HG03457 (cell line): ENCODE results near the gene CERCAM.

Source experiments
- ATAC-seq: cut with Tn5 transposase; IDR thresholded peaks from one replicate; pipeline ENCODE4 v1.9.1; 2021; ENCODE audit warnings: moderate number of reproducible peaks; ENCODE audit not compliant: unreplicated experiment

CERCAM gene

DNA sequence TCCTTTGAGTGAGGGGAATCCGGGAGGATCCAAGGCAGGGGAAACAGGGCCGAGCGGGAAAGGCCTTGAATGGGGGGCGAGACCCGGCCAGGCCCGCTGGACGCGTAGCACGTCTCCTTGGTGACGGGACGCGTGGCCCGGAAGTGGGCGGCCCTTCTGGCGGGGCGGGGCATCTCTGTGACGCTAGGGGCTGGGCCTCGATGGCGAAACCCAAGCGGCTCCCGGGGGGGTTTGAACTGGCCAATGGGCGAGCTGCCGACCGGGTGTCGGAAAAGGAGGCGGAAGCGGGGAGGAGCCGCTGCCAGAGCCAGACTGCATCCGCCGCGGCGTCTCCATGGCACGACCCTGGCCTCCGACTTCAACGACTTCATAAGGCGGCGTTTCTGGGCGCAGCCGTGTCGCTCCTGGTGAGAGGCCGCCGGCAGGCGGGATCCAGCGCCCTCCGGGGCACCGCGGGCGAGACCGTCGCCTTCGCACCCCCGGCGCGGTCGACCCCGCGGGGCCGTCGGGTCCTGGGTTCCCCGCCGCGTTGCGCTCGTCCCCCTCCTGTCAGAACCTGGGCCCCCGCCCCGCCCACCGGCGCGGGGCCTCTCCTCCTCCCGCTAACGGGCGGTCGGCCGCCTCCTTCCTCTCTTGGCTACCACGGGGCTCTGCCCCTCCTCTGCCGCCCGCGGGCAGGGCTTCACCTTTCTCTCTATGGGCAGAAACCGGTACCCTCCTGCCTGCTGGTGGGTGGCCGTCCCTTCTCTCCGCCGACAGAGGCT, 35.4 kb downstream of the CERCAM start, which contains the start of gene ODF2:
ODF2 (plus strand) TSS at position 158 of the 764 bp plus-strand sequence; CDS start at position 244, 86 bp downstream.
- peak; percentile 61 for ATAC-seq

- ATAC-seq = peak; percentile 34
Measured at GRCh38 chr9:128456613-128457061, 36.0 kb downstream of the CERCAM start.

DNA sequence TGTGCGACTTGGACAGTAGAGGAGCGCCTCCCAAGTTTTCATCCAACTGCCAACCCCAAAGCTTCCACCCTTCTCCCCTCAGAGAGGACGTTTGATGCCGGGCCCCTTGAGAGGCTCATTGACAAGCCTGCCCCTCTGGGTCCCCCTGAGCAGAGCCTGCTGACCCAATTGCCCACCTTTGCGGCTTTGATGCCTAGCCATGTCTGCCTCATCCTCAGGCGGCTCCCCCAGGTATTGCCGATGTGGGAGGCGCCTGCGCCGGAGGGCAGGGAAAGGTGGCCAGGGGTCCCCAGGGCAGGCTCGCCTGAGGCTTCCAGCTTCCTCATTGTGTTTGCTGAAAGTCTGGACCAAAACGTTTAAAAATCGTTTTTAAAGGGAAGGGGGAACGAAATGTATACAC, 36.5 kb downstream of the CERCAM start:
- ATAC-seq = no peak

DNA sequence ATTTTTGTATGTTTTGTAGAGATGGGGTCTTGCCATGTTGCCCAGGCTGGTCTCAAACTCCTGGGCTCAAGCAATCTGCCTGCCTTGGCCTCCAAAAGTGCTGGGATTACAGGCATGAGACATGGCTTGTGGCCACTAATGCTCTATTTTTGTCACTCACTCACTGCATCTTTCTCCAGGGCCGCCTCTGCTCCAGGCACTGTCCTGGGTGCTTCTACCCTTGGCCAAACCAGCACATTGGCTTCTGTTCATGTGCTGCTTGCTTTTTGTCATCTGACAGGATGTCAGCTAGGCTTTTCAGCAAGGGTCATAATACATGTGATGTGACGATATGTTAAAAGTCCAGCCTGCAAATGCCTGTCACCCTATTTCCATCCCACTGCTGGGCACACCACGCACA, 38.4 kb downstream of the CERCAM start:
- no peak for ATAC-seq

GRCh38 chr9:128469070-128469469, 48.4 kb downstream of the CERCAM start:
- no peak for ATAC-seq

DNA sequence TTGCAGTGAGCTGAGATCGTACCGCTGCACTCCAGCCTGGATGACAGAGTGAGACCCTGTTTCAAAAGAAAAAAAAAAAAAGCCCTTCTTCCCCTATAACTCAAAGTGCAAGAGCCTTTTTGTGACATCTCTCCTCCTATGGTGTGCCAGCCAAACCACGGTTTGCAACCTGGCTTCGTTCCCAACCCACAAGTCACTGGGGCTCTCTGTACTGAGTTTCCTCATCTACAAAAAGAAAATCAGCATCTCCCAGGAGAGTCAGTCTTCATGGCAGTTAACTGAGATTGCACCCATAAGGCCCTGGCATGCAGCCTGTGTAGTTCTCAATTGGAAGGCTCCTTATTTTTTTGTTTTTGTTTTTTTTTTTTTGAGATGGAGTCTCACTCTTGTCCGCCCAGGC, 49.9 kb downstream of the CERCAM start:
- no peak for ATAC-seq

- ATAC-seq = no peak
Measured at GRCh38 chr9:128473104-128473503, 52.4 kb downstream of the CERCAM start.

DNA sequence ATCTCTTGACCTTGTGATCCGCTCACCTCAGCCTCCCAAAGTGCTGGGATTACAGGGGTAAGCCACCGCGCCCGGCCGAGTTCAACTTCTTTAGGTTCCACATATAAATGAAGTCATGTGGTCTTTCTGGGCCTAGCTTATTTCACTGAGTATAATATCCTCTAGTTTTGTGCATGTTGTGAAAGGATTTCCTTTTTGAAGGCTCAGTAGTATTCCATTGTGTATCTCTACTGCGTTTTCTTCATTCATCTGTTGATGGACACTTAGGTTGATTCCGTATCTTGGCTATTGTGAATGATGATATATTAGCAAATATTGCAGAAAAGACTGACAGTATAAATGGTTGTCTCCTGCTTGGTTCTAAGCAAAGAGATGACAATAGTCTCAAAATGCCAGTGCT, 55.2 kb downstream of the CERCAM start:
- no peak for ATAC-seq

DNA sequence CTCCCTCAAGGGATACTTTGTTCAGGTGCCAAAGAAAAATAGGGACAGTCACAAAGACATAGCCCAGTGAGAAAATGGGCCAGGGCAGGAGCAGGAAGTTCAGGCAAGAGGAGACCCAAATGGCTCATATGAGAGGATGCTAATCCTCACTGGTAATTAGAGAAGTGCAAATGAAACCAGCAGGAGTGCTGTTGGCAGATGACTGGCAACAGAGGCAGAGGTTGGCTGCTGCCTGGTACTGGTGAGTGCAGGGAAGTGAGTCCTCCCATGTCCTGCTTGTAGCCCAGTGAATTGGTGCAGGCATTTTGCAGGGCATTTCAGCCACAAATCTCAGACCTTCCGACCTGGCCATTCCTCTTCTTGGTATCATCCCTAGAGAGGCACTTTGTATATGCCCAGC, 58.6 kb downstream of the CERCAM start:
- ATAC-seq = no peak

GRCh38 chr9:128481561-128481960, 60.9 kb downstream of the CERCAM start:
- no peak for ATAC-seq

DNA sequence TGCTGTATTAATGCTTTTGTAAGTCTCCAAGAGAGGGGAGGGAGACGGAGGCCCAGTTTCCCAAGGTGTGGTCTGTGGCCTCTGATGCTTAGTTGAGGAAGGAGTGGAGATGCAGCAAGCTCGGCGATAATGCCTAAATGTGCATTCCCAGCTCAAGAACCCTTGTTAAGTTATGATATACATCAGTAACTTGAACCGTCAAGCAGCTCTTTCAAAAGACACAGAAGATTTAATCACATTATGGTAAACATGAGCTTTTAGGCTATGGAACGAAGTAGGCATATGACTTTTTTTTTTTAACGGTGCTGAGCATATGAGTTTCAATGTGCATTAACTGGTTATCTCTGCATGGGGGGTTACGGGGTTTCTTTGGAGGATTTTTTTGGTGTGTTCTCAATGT, 61.5 kb downstream of the CERCAM start:
- ATAC-seq = no peak

DNA sequence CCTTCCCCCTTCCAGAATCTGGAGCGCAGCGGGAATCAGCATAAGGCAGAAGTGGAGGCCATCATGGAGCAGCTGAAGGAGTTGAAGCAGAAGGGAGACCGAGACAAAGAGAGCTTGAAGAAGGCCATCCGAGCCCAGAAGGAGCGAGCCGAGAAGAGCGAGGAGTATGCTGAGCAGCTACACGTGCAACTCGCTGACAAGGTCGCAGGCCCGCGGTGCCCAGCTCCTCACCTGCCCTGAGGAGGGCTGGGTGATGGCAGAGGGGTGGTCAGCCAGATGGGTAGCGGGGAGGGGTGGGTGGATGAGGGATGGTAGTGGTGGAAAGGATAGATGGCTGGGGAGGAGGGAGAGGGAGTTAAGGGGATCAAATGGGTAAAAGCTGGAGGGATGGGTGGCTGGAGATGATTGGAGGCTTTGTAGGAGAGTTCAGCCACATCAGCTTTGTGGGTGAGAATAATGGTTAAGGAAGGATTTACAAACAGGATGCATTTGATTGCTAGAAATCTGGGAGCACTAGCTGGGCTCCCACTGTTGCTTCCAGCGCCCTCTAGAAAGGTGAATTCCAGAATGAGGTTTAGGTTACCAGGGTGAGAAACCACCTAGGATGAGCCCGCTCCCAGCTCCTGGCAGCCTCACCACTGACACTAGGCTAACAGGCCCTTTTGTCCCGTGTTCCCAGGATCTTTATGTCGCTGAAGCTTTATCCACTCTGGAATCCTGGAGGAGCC, 64.2 kb downstream of the CERCAM start:
- ATAC-seq = no peak

DNA sequence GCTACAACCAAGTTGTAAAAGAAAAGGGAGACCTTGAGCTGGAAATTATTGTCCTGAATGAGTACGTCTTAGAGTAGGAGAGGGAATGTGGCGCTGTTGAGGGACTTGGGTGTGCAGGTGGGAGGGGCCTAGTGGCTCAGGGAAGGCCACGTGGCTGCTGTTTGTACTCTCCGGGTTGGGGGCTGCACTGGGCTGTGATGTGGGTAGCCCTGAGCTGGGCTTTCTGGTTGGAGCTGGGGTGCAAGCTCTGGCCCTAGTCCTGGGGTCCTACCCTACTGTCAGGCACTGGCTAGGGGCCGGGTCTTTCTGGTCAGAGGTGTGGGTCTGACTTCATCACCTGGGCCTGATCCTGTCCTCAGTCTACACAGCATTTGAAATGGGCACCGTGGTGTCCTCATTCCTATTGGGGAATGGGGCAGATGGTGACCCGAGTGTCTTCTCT, 64.8 kb downstream of the CERCAM start:
- no peak for ATAC-seq

DNA sequence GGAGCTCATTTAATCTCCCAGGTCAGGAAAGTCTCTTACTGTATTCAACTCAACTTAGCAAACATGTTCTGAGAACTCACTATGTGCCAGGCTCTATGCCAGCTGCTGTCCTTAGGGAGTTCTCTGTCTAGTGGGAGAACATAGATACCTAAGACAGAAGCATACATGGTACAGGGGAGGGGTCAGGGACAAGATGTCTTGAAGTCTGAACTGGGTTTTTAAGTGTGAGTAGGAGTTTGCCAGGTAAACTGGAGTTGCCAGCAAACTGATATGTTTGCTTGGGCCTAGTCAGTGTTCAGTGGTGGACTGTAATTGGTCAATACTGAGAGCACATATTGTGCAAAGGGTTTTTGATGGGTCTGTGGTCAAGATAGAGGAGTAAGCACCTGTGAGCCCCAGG, 65.5 kb downstream of the CERCAM start:
- no peak for ATAC-seq
